HFF-Myc (cell line): ENCODE results near the gene SPC25.

Experiments used
- DNase-seq: peaks from one replicate; pipeline ENCODE4 v3.0.0-alpha.2; 2011; ENCODE audit warnings: low read depth; ENCODE audit errors: extremely low read depth
- H3K4me3 ChIP-seq: replicated peaks from 2 replicates; pipeline ENCODE4 v1.5.1; 2011; ENCODE audit warnings: low read depth, mild to moderate bottlenecking, control low read depth, low read length
- TF ChIP-seq, protein P1 (sequence below): IDR thresholded peaks from 2 replicates; pipeline ENCODE4 v1.5.1; 2012; ENCODE audit warnings: mild to moderate bottlenecking, low read depth, low read length, control low read depth; ENCODE audit errors: missing control alignments

SPC25 gene

DNA sequence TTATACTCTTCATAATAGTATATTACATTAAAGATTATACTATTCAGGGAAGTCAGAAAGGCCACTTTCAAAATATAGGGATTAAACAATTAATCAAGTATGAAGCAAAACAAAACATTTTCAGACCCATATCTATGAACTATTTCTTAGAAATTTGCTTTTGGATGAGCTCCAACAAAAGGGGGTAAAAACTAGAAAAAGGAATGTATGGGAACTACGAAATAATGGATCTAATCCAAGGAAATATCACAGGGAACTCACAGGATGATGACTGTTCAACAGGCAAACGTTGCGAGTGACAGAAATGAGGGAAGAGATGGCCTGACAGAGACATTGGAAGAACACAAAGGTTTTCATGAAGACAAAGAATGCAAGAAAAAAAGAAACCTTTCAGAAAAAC, 38.8 kb upstream of the SPC25 start:
- no peak overlapping the region for H3K4me3 ChIP-seq
- no peak for DNase-seq
- TF ChIP-seq, protein P1, sequence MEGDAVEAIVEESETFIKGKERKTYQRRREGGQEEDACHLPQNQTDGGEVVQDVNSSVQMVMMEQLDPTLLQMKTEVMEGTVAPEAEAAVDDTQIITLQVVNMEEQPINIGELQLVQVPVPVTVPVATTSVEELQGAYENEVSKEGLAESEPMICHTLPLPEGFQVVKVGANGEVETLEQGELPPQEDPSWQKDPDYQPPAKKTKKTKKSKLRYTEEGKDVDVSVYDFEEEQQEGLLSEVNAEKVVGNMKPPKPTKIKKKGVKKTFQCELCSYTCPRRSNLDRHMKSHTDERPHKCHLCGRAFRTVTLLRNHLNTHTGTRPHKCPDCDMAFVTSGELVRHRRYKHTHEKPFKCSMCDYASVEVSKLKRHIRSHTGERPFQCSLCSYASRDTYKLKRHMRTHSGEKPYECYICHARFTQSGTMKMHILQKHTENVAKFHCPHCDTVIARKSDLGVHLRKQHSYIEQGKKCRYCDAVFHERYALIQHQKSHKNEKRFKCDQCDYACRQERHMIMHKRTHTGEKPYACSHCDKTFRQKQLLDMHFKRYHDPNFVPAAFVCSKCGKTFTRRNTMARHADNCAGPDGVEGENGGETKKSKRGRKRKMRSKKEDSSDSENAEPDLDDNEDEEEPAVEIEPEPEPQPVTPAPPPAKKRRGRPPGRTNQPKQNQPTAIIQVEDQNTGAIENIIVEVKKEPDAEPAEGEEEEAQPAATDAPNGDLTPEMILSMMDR, result no peak

DNA sequence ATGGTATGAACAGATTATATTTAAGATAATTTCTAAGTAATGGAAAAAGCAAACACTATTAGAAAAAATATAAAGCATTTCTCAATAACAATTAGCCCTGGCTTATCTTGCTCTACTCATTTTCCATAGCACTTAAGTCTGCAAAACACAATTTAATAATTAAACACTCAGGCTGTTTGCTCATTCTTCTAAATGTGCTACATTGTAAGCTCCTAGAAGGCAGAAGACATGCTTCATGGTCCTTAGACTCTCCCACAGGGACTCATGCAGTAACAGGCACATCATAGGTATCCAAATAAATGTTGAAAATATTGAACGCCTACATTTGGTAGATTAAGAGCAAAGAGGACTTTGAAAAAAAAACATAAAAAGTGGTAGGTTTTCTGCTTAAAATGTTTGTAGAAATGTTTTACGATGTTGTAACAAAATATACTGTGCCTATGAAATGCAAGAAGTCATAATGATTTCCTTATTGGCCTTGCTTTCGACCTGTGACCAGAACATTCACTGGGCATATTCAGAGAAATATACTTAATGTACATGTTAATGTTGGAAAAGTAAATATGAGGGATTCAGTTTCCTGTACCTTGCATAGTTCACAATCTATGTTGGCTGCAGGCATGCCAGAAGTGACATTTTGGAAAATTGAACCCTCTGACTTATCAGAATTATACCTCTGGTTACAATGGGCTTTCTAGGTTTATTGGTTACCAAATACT, 38.0 kb upstream of the SPC25 start:
- DNase-seq, result no peak
- TF ChIP-seq, protein P1, result no peak

DNA sequence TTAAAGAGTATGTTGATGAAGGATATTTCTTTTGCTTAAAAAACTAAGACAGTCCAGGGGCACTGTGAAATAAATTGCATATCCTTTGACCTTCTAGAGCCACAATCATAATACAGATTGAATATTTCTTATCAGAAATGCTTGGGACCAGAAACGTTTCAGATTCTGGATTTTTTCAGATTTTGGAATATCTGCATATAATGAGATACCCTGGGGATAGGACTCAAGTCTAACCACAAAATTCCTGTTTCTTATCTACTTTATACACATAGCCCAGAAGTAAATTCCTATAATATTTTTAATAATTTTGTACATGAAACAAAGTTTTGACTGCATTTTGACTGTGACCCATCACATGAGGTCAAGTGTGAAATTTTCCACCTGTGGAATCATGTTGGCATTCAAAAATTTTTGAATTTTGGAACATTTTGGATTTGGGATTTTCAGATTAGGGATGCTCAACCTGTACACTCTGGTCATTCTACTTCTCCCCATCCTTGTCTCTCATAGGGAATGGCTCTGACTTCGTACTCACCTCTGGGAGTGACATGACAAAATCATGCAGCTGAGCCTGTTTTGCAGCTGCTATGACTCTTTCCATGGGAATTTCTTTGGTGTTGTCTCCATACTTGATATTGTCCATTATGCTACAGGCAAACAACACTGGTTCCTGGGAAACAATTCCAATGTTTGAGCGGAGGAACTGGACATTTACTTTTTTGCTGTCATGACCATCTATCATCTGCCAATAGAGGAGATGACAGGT, 36.6 kb upstream of the SPC25 start:
- TF ChIP-seq, protein P1, result no peak
- no peak overlapping the region for H3K4me3 ChIP-seq
- DNase-seq, result no peak

More for the DNA sequence above, 38.0 kb upstream of the SPC25 start:
- H3K4me3 ChIP-seq, result no peak overlapping the region

DNA sequence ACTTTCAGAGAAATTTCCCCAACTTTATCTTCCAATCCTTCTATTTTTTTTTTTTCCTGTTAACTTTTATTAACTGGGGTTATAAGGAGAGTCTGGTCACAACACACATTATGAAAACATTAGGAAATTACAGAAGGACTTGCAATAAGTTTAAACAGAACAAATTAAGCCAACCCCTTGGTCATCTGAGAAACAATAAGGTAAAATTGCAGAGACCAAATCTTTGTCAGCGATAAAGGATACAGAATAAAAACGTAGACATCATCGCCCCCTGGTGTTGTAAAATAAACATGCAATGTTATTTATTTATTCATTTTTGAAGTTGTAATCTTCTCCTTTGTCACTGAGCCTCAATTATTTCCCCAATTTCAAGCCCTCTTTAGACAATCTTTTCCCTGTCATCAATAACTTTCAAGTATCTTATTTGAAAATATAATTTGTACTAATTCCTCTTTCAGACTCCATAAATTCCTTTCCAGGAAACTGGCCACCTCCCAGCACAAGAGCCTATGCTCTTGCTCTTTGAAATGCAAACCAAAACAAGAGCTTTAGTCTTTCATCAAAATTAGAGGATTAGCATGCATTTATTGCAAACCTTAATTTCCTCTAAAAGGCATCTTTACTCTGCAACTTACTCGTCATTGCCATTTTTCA, 30.4 kb upstream of the SPC25 start:
- no peak overlapping the region for H3K4me3 ChIP-seq
- TF ChIP-seq, protein P1, result peak; percentile 35
- peak; percentile 11 for DNase-seq

DNA sequence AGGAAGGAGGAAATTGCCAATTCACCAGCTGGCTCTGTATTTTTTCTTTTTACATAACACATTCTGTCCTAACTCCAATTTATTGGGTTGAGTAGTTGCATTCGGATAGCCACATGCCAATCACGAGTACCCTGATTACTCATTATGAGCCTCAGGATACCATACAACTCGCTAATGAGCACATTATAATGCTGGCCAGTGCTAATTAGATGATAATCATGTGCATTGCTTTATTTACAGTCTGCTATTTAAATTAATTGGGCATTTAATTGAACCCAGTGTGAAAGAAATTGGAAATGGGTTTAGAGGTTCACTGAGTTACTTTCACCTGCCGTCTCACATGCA, 26.1 kb upstream of the SPC25 start:
- no peak for DNase-seq
- TF ChIP-seq, protein P1, result no peak
- H3K4me3 ChIP-seq, result no peak overlapping the region

DNA sequence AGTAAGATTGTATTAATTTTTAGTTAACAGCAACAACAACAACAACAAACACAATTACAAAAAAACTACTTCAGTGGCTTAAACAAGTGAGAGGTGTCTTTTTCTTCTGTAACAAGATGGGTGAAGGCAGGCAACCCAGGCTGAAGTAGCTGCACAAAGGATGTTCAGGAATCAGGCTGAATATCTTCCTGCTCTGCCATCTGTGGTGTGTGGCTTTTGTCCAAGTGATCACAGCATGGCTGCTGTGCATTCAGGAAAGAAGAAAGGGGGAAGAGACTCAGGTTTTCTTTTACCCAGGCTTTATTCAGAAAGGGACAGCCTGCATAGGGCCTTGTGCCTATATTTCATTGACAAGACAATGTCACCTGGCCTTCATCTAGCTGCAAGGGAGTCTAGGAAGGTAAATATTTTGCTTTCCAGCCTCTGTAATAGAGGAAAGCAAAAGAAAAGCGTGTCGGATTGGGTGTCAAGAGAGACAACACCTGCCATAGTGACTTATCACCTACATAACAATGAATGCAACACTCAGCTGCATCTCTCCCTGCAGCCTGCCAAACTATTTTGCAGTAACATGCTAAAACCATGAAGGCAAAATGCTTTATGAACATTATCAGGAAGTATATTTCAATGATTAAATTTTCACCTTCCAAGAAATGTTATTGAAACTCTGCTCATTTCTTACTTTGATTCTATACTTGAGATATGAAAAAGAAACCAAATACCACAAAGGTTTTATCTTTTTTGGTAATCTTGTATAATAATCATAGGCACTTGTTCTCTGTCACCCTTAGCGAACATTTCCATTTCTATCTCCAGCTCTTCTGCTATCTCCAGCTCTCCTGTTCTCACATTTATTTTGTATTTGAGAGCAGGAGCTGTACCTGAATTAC, 25.5 kb upstream of the SPC25 start:
- DNase-seq, result no peak
- TF ChIP-seq, protein P1, result no peak
- H3K4me3 ChIP-seq, result no peak overlapping the region
